OCI-LY7 (cell line): ENCODE results near the gene SCCPDH. TPM values are rescaled to one million over a fixed set of nuclear protein-coding genes. Genes with fewer than 3 reads are reported as not detected.

ENCODE experiments used
- BruUV-seq: library from RNA; stranded (reverse); fragments of 400-500 nt; replicated peaks from 2 replicates; lab custom pipeline; 2021; lab: Mats Ljungman, UMichigan
- CTCF ChIA-PET: fragments of 300-600 bp; sonication (Branson Sonifier 250); formaldehyde crosslinking; loops from one replicate; lab custom pipeline; 2022; ENCODE audit warnings: antibody characterized with exemption; ENCODE audit not compliant: unreplicated experiment; lab: Charles Lee
- POLR2A ChIA-PET: fragments of 300-600 bp; sonication (Branson Sonifier 250); formaldehyde crosslinking; loops from one replicate; lab custom pipeline; 2022; ENCODE audit warnings: antibody characterized with exemption; lab: Charles Lee
- DNase-seq: peaks from one replicate; pipeline ENCODE4 v3.0.0-alpha.2; 2015; ENCODE audit warnings: low spot score
- H2AFZ ChIP-seq: fragments of 200-600 bp; sonication (generic), shearing (Covaris generic); 2 replicates; pipeline ENCODE4 v1.6.1; 2014; ENCODE audit warnings: mild to moderate bottlenecking, antibody characterized with exemption, low read length, moderate library complexity
- H3K27ac ChIP-seq: fragments of 200-600 bp; sonication (generic); 2 replicates; pipeline ENCODE4 v1.5.1; 2014; ENCODE audit warnings: mixed run types, low read depth, mild to moderate bottlenecking, moderate library complexity, low read length, inconsistent platforms; ENCODE audit not compliant: poor library complexity, severe bottlenecking
- H3K36me3 ChIP-seq: fragments of 200-600 bp; sonication (generic); 2 replicates; pipeline ENCODE4 v1.6.1; 2014; ENCODE audit warnings: mild to moderate bottlenecking, antibody characterized with exemption, low read length, moderate library complexity, mixed read lengths; ENCODE audit not compliant: insufficient read depth
- H3K4me1 ChIP-seq: fragments of 200-600 bp; sonication (generic); 2 replicates; pipeline ENCODE4 v1.5.1; 2014; ENCODE audit warnings: mild to moderate bottlenecking, low read length; ENCODE audit not compliant: insufficient read depth, poor library complexity, severe bottlenecking
- H3K4me2 ChIP-seq: fragments of 200-600 bp; sonication (generic); 2 replicates; pipeline ENCODE4 v1.6.1; 2014; ENCODE audit warnings: mild to moderate bottlenecking, low read length
- H3K4me3 ChIP-seq: fragments of 200-600 bp; sonication (generic); 2 replicates; pipeline ENCODE4 v1.5.1; 2014; ENCODE audit warnings: mild to moderate bottlenecking, low read depth, low read length; ENCODE audit not compliant: poor library complexity, severe bottlenecking
- H3K79me2 ChIP-seq: fragments of 200-600 bp; sonication (generic); 2 replicates; pipeline ENCODE4 v1.6.1; 2016; ENCODE audit warnings: low read depth, mild to moderate bottlenecking, low read length, moderate library complexity, mixed read lengths; ENCODE audit not compliant: insufficient read depth
- H3K9me2 ChIP-seq: fragments of 200-600 bp; sonication (generic); 2 replicates; pipeline ENCODE4 v1.6.1; 2016; ENCODE audit warnings: mild to moderate bottlenecking, low read length, mixed read lengths; ENCODE audit not compliant: insufficient read depth
- H3K9me3 ChIP-seq: fragments of 200-600 bp; sonication (generic); 2 replicates; pipeline ENCODE4 v1.6.1; 2014; ENCODE audit warnings: mild to moderate bottlenecking, mixed run types, low read length, mixed read lengths
- H4K20me1 ChIP-seq: fragments of 200-600 bp; sonication (generic); 2 replicates; pipeline ENCODE4 v1.6.1; 2014; ENCODE audit warnings: mild to moderate bottlenecking, antibody characterized with exemption, low read length, moderate library complexity, mixed read lengths; ENCODE audit not compliant: insufficient read depth
- EZH2phosphoT487 ChIP-seq: fragments of 200-600 bp; sonication (generic); IDR thresholded peaks from 2 replicates; pipeline ENCODE4 v1.6.1; 2018; ENCODE audit warnings: low read depth, borderline replicate concordance, mild to moderate bottlenecking, mixed run types, antibody characterized with exemption, low read length, moderate library complexity, mixed read lengths
- intact Hi-C: fragments of 100-400 bp; cut with micrococcal nuclease; formaldehyde crosslinking; loops from one replicate; pipeline ENCODE4 v1.10.0; 2022; ENCODE audit not compliant: unreplicated experiment
- total RNA-seq, 2 experiments: library from RNA; depleted of rRNA in 1 of 2; stranded (reverse); fragments of >200 nt in 1 of 2; shearing (Covaris generic) in 1 of 2; gene quantifications; 2 replicates each; pipeline ENCODE4 v1.2.3, GENCODE V29; 2014 to 2022
- TF ChIP-seq, protein P1 (sequence below): fragments of 200-600 bp; sonication (generic); conservative IDR thresholded peaks from 2 replicates; pipeline ENCODE4 v1.5.1; 2014; ENCODE audit warnings: mild to moderate bottlenecking, antibody characterized with exemption, low read length, moderate library complexity, mixed read lengths

Gene SCCPDH
- total RNA-seq, 2 experiments from 2014 or later = 1.8 to 12.2 TPM

DNA sequence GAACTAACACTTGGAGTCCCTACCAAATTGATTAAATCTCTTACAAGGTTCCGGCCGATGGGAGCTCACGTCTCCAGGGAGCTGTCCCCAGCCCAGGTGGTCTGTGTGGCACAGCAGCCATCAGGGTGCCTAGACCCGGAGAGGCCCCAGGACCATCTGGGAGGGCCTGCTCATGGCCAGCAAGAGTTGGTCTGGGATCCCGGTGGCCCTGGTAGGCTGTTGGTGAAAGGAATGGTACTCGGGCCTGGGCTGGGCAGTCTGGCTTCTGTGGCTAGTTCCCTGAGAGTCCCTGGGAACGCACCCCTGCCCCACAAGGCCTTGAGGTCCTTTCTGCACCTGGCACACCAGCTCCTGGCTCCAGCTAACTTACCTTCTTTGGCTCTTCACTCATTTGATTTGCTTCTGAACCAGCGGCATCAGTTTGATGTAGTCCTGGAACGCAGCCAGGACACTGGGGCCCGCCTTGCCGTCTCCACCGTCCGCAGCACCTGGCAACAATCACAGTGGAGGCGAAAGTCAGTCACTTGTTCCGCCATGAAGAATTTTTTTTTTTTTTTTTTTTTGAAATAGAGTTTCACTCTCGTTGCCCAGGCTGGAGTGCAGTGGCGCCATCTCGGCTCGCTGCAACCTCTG is 62.5 kb downstream of the SCCPDH start:
- ChIA-PET POLR2A (interaction anchor here (0.6 to 0.7 kb wide), 2 partner anchors 13 to 360 kb away, joined by 3 to 5 read pairs; no protein-coding TSS in a partner anchor), CTCF (no interaction called here)
- Histone ChIP-seq H3K27ac (no peak overlapping the region), H2AFZ (no peak overlapping the region), H3K9me2 (no peaks in the 10 kb centered on the region), H3K79me2 (no peaks in the 10 kb centered on the region), H3K4me2 (no peak overlapping the region), H4K20me1 (no peaks in the 10 kb centered on the region), H3K9me3 (no peaks in the 10 kb centered on the region), H3K36me3 (no peaks in the 10 kb centered on the region), H3K4me3 (no peak overlapping the region), H3K4me1 (peaks cover 9% of the 10 kb centered on the region)
- no TSS peak for BruUV-seq
- intact Hi-C loops = no loop called here
- no peak for TF ChIP-seq EZH2phosphoT487
- TF ChIP-seq, protein P1, sequence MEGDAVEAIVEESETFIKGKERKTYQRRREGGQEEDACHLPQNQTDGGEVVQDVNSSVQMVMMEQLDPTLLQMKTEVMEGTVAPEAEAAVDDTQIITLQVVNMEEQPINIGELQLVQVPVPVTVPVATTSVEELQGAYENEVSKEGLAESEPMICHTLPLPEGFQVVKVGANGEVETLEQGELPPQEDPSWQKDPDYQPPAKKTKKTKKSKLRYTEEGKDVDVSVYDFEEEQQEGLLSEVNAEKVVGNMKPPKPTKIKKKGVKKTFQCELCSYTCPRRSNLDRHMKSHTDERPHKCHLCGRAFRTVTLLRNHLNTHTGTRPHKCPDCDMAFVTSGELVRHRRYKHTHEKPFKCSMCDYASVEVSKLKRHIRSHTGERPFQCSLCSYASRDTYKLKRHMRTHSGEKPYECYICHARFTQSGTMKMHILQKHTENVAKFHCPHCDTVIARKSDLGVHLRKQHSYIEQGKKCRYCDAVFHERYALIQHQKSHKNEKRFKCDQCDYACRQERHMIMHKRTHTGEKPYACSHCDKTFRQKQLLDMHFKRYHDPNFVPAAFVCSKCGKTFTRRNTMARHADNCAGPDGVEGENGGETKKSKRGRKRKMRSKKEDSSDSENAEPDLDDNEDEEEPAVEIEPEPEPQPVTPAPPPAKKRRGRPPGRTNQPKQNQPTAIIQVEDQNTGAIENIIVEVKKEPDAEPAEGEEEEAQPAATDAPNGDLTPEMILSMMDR = no peak
- DNase-seq = no peak

DNA sequence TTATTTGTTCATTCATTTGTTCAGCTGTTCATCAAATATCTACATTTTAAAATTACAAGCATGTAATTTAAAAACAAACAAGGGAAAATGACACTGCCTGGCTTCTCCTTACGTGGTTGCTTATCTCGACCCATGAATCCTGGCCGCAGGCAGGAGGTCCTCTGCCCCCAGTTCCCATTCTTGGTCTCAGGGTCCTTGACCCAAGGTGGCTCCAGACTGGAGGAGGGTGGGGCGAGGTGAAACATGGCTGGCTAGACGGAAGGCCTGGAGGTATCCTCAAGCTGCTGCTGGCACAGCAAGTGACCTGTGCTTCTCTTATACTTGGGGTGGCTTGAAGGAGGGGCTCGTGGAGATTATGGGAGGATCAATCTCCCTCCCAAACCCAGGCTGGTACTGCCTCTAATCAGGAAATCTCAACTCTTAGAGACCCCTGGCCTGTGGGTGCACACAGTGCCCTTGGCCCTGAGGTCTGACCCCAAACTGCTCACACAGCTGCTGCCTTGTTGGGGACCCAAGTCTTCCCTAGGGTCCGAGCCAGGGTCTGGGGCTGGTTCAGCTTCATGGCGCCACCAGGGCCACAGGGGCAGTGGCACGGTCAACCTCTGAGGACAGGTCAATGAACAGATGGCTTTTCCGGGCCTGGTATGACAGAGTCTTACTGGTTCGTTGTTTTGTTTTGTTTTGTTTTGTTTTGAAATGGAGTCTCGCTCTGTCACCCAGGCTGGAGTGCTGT is 63.7 kb downstream of the SCCPDH start:
- intact Hi-C loops = no loop called here

More for the DNA sequence above, 63.7 kb downstream of the SCCPDH start:
- no peak overlapping the region for H3K4me2 ChIP-seq
- no peak for DNase-seq
- H2AFZ ChIP-seq = no peak overlapping the region
- no TSS peak for BruUV-seq
- no peaks in the 10 kb centered on the region for H4K20me1 ChIP-seq
- H3K4me3 ChIP-seq = no peak overlapping the region
- H3K9me2 ChIP-seq = no peaks in the 10 kb centered on the region
- TF ChIP-seq, protein P1 = no peak
- no peak for TF ChIP-seq EZH2phosphoT487
- ChIA-PET POLR2A (no interaction called here), CTCF (no interaction called here)
- no peaks in the 10 kb centered on the region for H3K79me2 ChIP-seq
- H3K9me3 ChIP-seq = no peaks in the 10 kb centered on the region
- no peaks in the 10 kb centered on the region for H3K36me3 ChIP-seq
- no peak overlapping the region for H3K27ac ChIP-seq
- H3K4me1 ChIP-seq = peaks cover 9% of the 10 kb centered on the region
